Endothelial cell of umbilical vein (primary cell): ENCODE results near the gene LUZP2. TPM values are rescaled to one million over a fixed set of nuclear protein-coding genes. Genes with fewer than 3 reads are reported as not detected.

Experiments used
- BruUV-seq: library from RNA; stranded (reverse); fragments of 400-500 nt; replicated peaks from 2 replicates; lab custom pipeline; 2021; lab: Mats Ljungman, UMichigan
- CTCF ChIA-PET: fragments of 300-600, 350-600 bp; sonication (Branson Sonifier 250); formaldehyde crosslinking; loops from one replicate; lab custom pipeline; 2021; ENCODE audit warnings: antibody characterized with exemption, inconsistent platforms; lab: Charles Lee
- POLR2A ChIA-PET: fragments of 300-600, 350-600 bp; sonication (Branson Sonifier 250); formaldehyde crosslinking; loops from one replicate; lab custom pipeline; 2021; ENCODE audit warnings: antibody characterized with exemption, inconsistent platforms; lab: Charles Lee
- DNase-seq: peaks from one replicate; pipeline ENCODE4 v3.0.0-alpha.2; 2011; ENCODE audit warnings: low read depth, low spot score
- FAIRE-seq: peaks from 2 replicates; lab custom pipeline; 2011; peaks lifted over from hg19 to GRCh38; lab: Jason Lieb, UNC
- H2AFZ ChIP-seq: 2 replicates; pipeline ENCODE4 v1.6.0; 2012; ENCODE audit warnings: low read depth, low read length, control low read depth, inconsistent platforms
- H3K27ac ChIP-seq: 2 replicates; pipeline ENCODE4 v1.5.1; 2011; ENCODE audit warnings: low read depth, mild to moderate bottlenecking, control low read depth, low read length, moderate library complexity; ENCODE audit not compliant: insufficient read depth
- H3K27me3 ChIP-seq, 2 experiments: 2 replicates each; pipeline versions ENCODE4 v1.6.0 to v1.6.1; 2011; ENCODE audit warnings: low read length in 2 of 2, mixed read lengths in 1 of 2; ENCODE audit not compliant: control insufficient read depth in 2 of 2, insufficient read depth in 2 of 2
- H3K36me3 ChIP-seq, 2 experiments: 2 replicates in 1 of 2; 3 replicates in 1 of 2; pipeline ENCODE4 v1.5.1; 2011; ENCODE audit warnings: low read length in 2 of 2, mild to moderate bottlenecking in 1 of 2, moderate library complexity in 1 of 2; ENCODE audit not compliant: control insufficient read depth in 2 of 2, insufficient read depth in 2 of 2; ENCODE audit errors: extremely low read depth in 1 of 2
- H3K4me1 ChIP-seq: 3 replicates; pipeline ENCODE4 v1.5.1; 2011; ENCODE audit warnings: mild to moderate bottlenecking, low read length; ENCODE audit not compliant: control insufficient read depth, insufficient read depth; ENCODE audit errors: extremely low read depth
- H3K4me2 ChIP-seq: 2 replicates; pipeline ENCODE4 v1.6.1; 2011; ENCODE audit warnings: low read length, control low read depth, mixed read lengths; ENCODE audit not compliant: insufficient read depth
- H3K4me3 ChIP-seq, 3 experiments: fragments of 200-600 bp in 1 of 3; sonication (generic), shearing (Covaris generic) in 1 of 3; replicated peaks in 1 of 3; 2 replicates each; pipeline ENCODE4 v1.5.1; 2011 to 2016; ENCODE audit warnings: control low read depth in 3 of 3, low read length in 3 of 3, mild to moderate bottlenecking in 2 of 3, inconsistent platforms in 1 of 3, low read depth in 1 of 3, moderate library complexity in 1 of 3; ENCODE audit not compliant: insufficient read depth in 1 of 3
- H3K79me2 ChIP-seq: 2 replicates; pipeline ENCODE4 v1.6.0; 2012; ENCODE audit warnings: low read length, inconsistent platforms; ENCODE audit not compliant: control insufficient read depth, insufficient read depth
- H3K9ac ChIP-seq: replicated peaks from 2 replicates; pipeline ENCODE3; 2011; ENCODE audit warnings: low read length, control low read depth; ENCODE audit not compliant: insufficient read depth; ENCODE audit errors: extremely low read depth
- H3K9me1 ChIP-seq: replicated peaks from 3 replicates; pipeline ENCODE4 v1.6.0; 2011; ENCODE audit warnings: mild to moderate bottlenecking, low read length; ENCODE audit not compliant: control insufficient read depth, insufficient read depth; ENCODE audit errors: extremely low read depth
- H3K9me3 ChIP-seq: replicated peaks from 2 replicates; pipeline ENCODE4 v1.5.1; 2012; ENCODE audit warnings: low read length, inconsistent platforms; ENCODE audit not compliant: control insufficient read depth, insufficient read depth
- H4K20me1 ChIP-seq: replicated peaks from 2 replicates; pipeline ENCODE3; 2011; ENCODE audit warnings: mild to moderate bottlenecking, low read length; ENCODE audit not compliant: control insufficient read depth, insufficient read depth; ENCODE audit errors: extremely low read depth
- EZH2 ChIP-seq: IDR thresholded peaks from 2 replicates; pipeline ENCODE4 v1.6.1; 2012; ENCODE audit warnings: borderline replicate concordance, low read depth, mild to moderate bottlenecking, moderate library complexity, low read length, inconsistent platforms; ENCODE audit not compliant: severe bottlenecking
- FOS ChIP-seq: IDR thresholded peaks from 2 replicates; pipeline ENCODE4 v1.6.1; 2011; ENCODE audit warnings: mild to moderate bottlenecking, low read length, moderate library complexity, borderline replicate concordance; ENCODE audit not compliant: insufficient read depth
- GATA2 ChIP-seq: IDR thresholded peaks from 2 replicates; pipeline ENCODE4 v1.7.0; 2011; ENCODE audit warnings: low read depth, mild to moderate bottlenecking, moderate library complexity, mixed read lengths, low read length; ENCODE audit not compliant: insufficient read length, insufficient read depth
- MAX ChIP-seq: IDR thresholded peaks from 2 replicates; pipeline ENCODE4 v1.6.1; 2011; ENCODE audit not compliant: insufficient read depth, insufficient read length
- MYC ChIP-seq: IDR thresholded peaks from one replicate; pipeline ENCODE4 v1.6.1; 2011; ENCODE audit warnings: mild to moderate bottlenecking, low read depth, low read length
- POLR2AphosphoS5 ChIP-seq: IDR thresholded peaks from 2 replicates; pipeline ENCODE4 v1.6.1; 2012; ENCODE audit warnings: low read depth, mild to moderate bottlenecking, control low read depth, low read length, moderate library complexity; ENCODE audit not compliant: insufficient read depth
- dilution Hi-C: fragments of 300-500 bp; cut with MboI; formaldehyde crosslinking; loops from one replicate; pipeline ENCODE4 v1.15.0; 2019; ENCODE audit warnings: low sequenced_read_pairs; ENCODE audit not compliant: extremely low pct_ligation_motif_present
- intact Hi-C: fragments of 100-400 bp; cut with micrococcal nuclease; formaldehyde crosslinking; loops from one replicate; pipeline ENCODE4 v1.10.0; 2022
- polyA plus RNA-seq, 4 experiments: library from polyadenylated mRNA; depleted of rRNA in 3 of 4; stranded (reverse) in 3 of 4; unstranded in 1 of 4; fragments of >200 nt; gene quantifications; 2 replicates each; pipeline versions ENCODE4 v1.2.1 to v1.2.3, GENCODE V29; 2011 to 2012; ENCODE audit warnings: missing spikeins in 1 of 4
- total RNA-seq: library from RNA; stranded (reverse); gene quantifications from 2 replicates; pipeline ENCODE4 v1.2.3, GENCODE V29; 2021

Gene LUZP2
- total and polyA plus RNA-seq, 2 donors (not counting 3 experiments of a cell fraction or from before 2014, with no cell fraction given), result 0.07 TPM; not detected in 1

GRCh38 chr11:24723231-24723630 is 226.4 kb downstream of the LUZP2 start:
- Histone ChIP-seq H3K9me1 (no peaks in the 10 kb centered on the region), H3K9me3 (no peaks in the 10 kb centered on the region), H3K36me3 (no peaks in the 10 kb centered on the region), H3K27ac (no peak overlapping the region), H3K4me1 (no peaks in the 10 kb centered on the region), H4K20me1 (no peaks in the 10 kb centered on the region), H3K27me3 (no peaks in the 10 kb centered on the region), H3K4me2 (no peak overlapping the region), H2AFZ (no peak overlapping the region), H3K4me3 (no peak overlapping the region), H3K79me2 (no peaks in the 10 kb centered on the region), H3K9ac (no peak overlapping the region)
- no peak for TF ChIP-seq FOS
- TF ChIP-seq POLR2AphosphoS5, result no peak
- TF ChIP-seq MYC, result no peak
- no peak for TF ChIP-seq EZH2
- CTCF ChIA-PET, result no interaction called here
- POLR2A ChIA-PET, result no interaction called here
- DNase-seq (no peak), FAIRE-seq (no peak)
- intact Hi-C loops, result no loop called here
- dilution Hi-C loops, result no loop called here
- BruUV-seq, result no TSS peak

- BruUV-seq, result no TSS peak
- Histone ChIP-seq H3K79me2 (no peaks in the 10 kb centered on the region), H3K4me1 (no peaks in the 10 kb centered on the region), H3K4me2 (no peak overlapping the region), H3K9ac (no peak overlapping the region), H4K20me1 (no peaks in the 10 kb centered on the region), H3K4me3 (no peak overlapping the region), H3K9me3 (no peaks in the 10 kb centered on the region), H3K9me1 (no peaks in the 10 kb centered on the region), H3K36me3 (no peaks in the 10 kb centered on the region), H3K27ac (no peak overlapping the region), H3K27me3 (no peaks in the 10 kb centered on the region), H2AFZ (no peak overlapping the region)
- ChIA-PET CTCF (interaction anchor here (1.3 kb wide), 1 partner anchor 9 kb away, joined by 5 read pairs; no protein-coding TSS in a partner anchor), POLR2A (no interaction called here)
- dilution Hi-C loops (no loop called here), intact Hi-C loops (no loop called here)
- no peak for TF ChIP-seq MYC
- TF ChIP-seq POLR2AphosphoS5, result no peak
- no peak for TF ChIP-seq MAX
- TF ChIP-seq FOS, result no peak
- TF ChIP-seq GATA2, result no peak
- FAIRE-seq (no peak), DNase-seq (no peak)
Measured at GRCh38 chr11:24731554-24731953, 234.7 kb downstream of the LUZP2 start.
